ENCODE results near the gene C20orf144. TPM values are rescaled to one million over a fixed set of nuclear protein-coding genes. Genes with fewer than 3 reads are reported as not detected.

The C20orf144 gene
- total RNA-seq, 1 donor from 2014 or later: 0.13 TPM

GRCh38 chr20:33635341-33635740 lies 26.8 kb upstream of the C20orf144 start:
- H3K4me1 Mint-ChIP-seq (ENCODE audit: unreplicated experiment): peaks cover 7% of the 10 kb centered on the region
- H3K4me3 Mint-ChIP-seq (ENCODE audit: unreplicated experiment): no peak overlapping the region
- no peak for TF ChIP-seq CTCF (IDR thresholded peaks at IDR 0.05)

GRCh38 chr20:33636776-33637175 lies 25.4 kb upstream of the C20orf144 start:
- Mint-ChIP-seq H3K4me1 (ENCODE audit: unreplicated experiment) (peaks cover 7% of the 10 kb centered on the region), H3K27me3 (ENCODE audit: unreplicated experiment) (no peaks in the 10 kb centered on the region), H3K36me3 (ENCODE audit: unreplicated experiment) (peaks cover 45% of the 10 kb centered on the region), H3K9me3 (ENCODE audit: unreplicated experiment) (no peaks in the 10 kb centered on the region), H3K4me3 (ENCODE audit: unreplicated experiment) (no peak overlapping the region), H3K27ac (ENCODE audit: unreplicated experiment) (no peak overlapping the region)
- TF ChIP-seq CTCF (IDR thresholded peaks at IDR 0.05): no peak
- peak; percentile 38 for DNase-seq (ENCODE audit: extremely low spot score, unreplicated experiment)

More at GRCh38 chr20:33635341-33635740, 26.8 kb upstream of the C20orf144 start:
- H3K27ac Mint-ChIP-seq (ENCODE audit: unreplicated experiment): no peak overlapping the region
- H3K9me3 Mint-ChIP-seq (ENCODE audit: unreplicated experiment): no peaks in the 10 kb centered on the region
- no peak for DNase-seq (ENCODE audit: extremely low spot score, unreplicated experiment)
- no peaks in the 10 kb centered on the region for H3K27me3 Mint-ChIP-seq (ENCODE audit: unreplicated experiment)
- H3K36me3 Mint-ChIP-seq (ENCODE audit: unreplicated experiment): peaks cover 41% of the 10 kb centered on the region

GRCh38 chr20:33640287-33640686 lies 21.8 kb upstream of the C20orf144 start:
- peaks cover 7% of the 10 kb centered on the region for H3K4me1 Mint-ChIP-seq (ENCODE audit: unreplicated experiment)
- no peak overlapping the region for H3K4me3 Mint-ChIP-seq (ENCODE audit: unreplicated experiment)
- TF ChIP-seq CTCF (IDR thresholded peaks at IDR 0.05): no peak
- H3K36me3 Mint-ChIP-seq (ENCODE audit: unreplicated experiment): peaks cover 53% of the 10 kb centered on the region
- H3K27ac Mint-ChIP-seq (ENCODE audit: unreplicated experiment): no peak overlapping the region
- H3K9me3 Mint-ChIP-seq (ENCODE audit: unreplicated experiment): no peaks in the 10 kb centered on the region
- no peaks in the 10 kb centered on the region for H3K27me3 Mint-ChIP-seq (ENCODE audit: unreplicated experiment)
- DNase-seq (ENCODE audit: extremely low spot score, unreplicated experiment): no peak

GRCh38 chr20:33644313-33645071 lies 17.6 kb upstream of the C20orf144 start:
- Mint-ChIP-seq H3K27me3 (ENCODE audit: unreplicated experiment) (no peaks in the 10 kb centered on the region), H3K4me1 (ENCODE audit: unreplicated experiment) (peaks cover 26% of the 10 kb centered on the region), H3K4me3 (ENCODE audit: unreplicated experiment) (no peak overlapping the region), H3K36me3 (ENCODE audit: unreplicated experiment) (peaks cover 40% of the 10 kb centered on the region), H3K9me3 (ENCODE audit: unreplicated experiment) (no peaks in the 10 kb centered on the region), H3K27ac (ENCODE audit: unreplicated experiment) (no peak overlapping the region)
- no peak for DNase-seq (ENCODE audit: extremely low spot score, unreplicated experiment)
- no peak for TF ChIP-seq CTCF (IDR thresholded peaks at IDR 0.05)

- H3K36me3 Mint-ChIP-seq (ENCODE audit: unreplicated experiment): peaks cover 35% of the 10 kb centered on the region
- no peaks in the 10 kb centered on the region for H3K27me3 Mint-ChIP-seq (ENCODE audit: unreplicated experiment)
- H3K27ac Mint-ChIP-seq (ENCODE audit: unreplicated experiment): no peak overlapping the region
- no peak for TF ChIP-seq CTCF (IDR thresholded peaks at IDR 0.05)
- H3K4me3 Mint-ChIP-seq (ENCODE audit: unreplicated experiment): no peak overlapping the region
- peaks cover 23% of the 10 kb centered on the region for H3K4me1 Mint-ChIP-seq (ENCODE audit: unreplicated experiment)
- no peak for DNase-seq (ENCODE audit: extremely low spot score, unreplicated experiment)
- H3K9me3 Mint-ChIP-seq (ENCODE audit: unreplicated experiment): no peaks in the 10 kb centered on the region
Observed at GRCh38 chr20:33645072-33645358, 17.1 kb upstream of the C20orf144 start.
